Hepatocyte (in vitro differentiated cells): Measurements from ENCODE around the gene MEF2C. TPM values are rescaled to one million over a fixed set of nuclear protein-coding genes. Genes with fewer than 3 reads are reported as not detected.

Experiments used
- DNase-seq: peaks from one replicate; pipeline ENCODE4 v3.0.0-alpha.2; 2016; ENCODE audit warnings: low spot score
- H2AFZ ChIP-seq: fragments of 200-600 bp; sonication (generic); 2 replicates; pipeline ENCODE4 v1.6.0; 2016; ENCODE audit warnings: antibody characterized with exemption, mild to moderate bottlenecking
- H3K27ac ChIP-seq: fragments of 200-600 bp; sonication (generic); 2 replicates; pipeline ENCODE4 v1.5.1; 2016; ENCODE audit warnings: mild to moderate bottlenecking
- H3K27me3 ChIP-seq: fragments of 200-600 bp; sonication (generic); 2 replicates; pipeline ENCODE4 v1.6.1; 2016
- H3K36me3 ChIP-seq: fragments of 200-600 bp; sonication (generic); replicated peaks from 2 replicates; pipeline ENCODE4 v1.5.1; 2016; ENCODE audit warnings: low read depth; ENCODE audit not compliant: insufficient read depth
- H3K4me1 ChIP-seq: fragments of 200-600 bp; sonication (generic); 2 replicates; pipeline ENCODE4 v1.5.1; 2016; ENCODE audit warnings: mild to moderate bottlenecking, moderate library complexity; ENCODE audit not compliant: insufficient read depth
- H3K4me2 ChIP-seq: fragments of 200-600 bp; sonication (generic); 2 replicates; pipeline ENCODE4 v1.6.0; 2016
- H3K4me3 ChIP-seq: fragments of 200-600 bp; sonication (generic); 2 replicates; pipeline ENCODE4 v1.5.1; 2016; ENCODE audit warnings: mild to moderate bottlenecking
- H3K79me2 ChIP-seq: fragments of 200-600 bp; sonication (generic); 2 replicates; pipeline ENCODE4 v1.6.0; 2017; ENCODE audit warnings: mild to moderate bottlenecking
- H3K9me2 ChIP-seq: fragments of 200-600 bp; sonication (generic); replicated peaks from 2 replicates; pipeline ENCODE4 v1.6.0; 2017; ENCODE audit warnings: mild to moderate bottlenecking; ENCODE audit not compliant: insufficient read depth
- H3K9me3 ChIP-seq: fragments of 200-600 bp; sonication (generic); 2 replicates; pipeline ENCODE4 v1.5.1; 2016; ENCODE audit warnings: low read depth, mild to moderate bottlenecking
- H4K20me1 ChIP-seq: fragments of 200-600 bp; sonication (generic); 2 replicates; pipeline ENCODE4 v1.6.0; 2016; ENCODE audit warnings: mild to moderate bottlenecking; ENCODE audit not compliant: insufficient read depth, poor library complexity, severe bottlenecking
- CTCF ChIP-seq: fragments of 200-600 bp; sonication (generic); IDR thresholded peaks from 2 replicates; pipeline ENCODE4 v1.5.1; 2016; ENCODE audit warnings: antibody characterized with exemption, mild to moderate bottlenecking; ENCODE audit not compliant: poor library complexity
- EZH2 ChIP-seq: fragments of 200-600 bp; sonication (generic); IDR thresholded peaks from 2 replicates; pipeline ENCODE4 v1.6.1; 2016; ENCODE audit warnings: antibody characterized with exemption, mild to moderate bottlenecking, borderline replicate concordance
- EZH2phosphoT487 ChIP-seq: fragments of 200-600 bp; sonication (generic); IDR thresholded peaks from one replicate; pipeline ENCODE4 v1.6.1; 2018; ENCODE audit warnings: antibody characterized with exemption, mild to moderate bottlenecking, low read depth, moderate library complexity; ENCODE audit not compliant: unreplicated experiment, severe bottlenecking
- WGBS: methylation state at CpG from one replicate; pipeline ENCODE4 v1.1.6; 2016; ENCODE audit warnings: low lambda C conversion rate; ENCODE audit errors: missing lambda C conversion rate; 5-methylcytosine and 5-hydroxymethylcytosine counted together
- polyA plus RNA-seq: library from polyadenylated mRNA; unstranded; fragments of >200 nt; fragmentation: Nextera tagmentation; extraction: Ambion mirVana; gene quantifications from 2 replicates; pipeline ENCODE4 v1.2.1, GENCODE V29; 2016
- total RNA-seq: library from RNA; depleted of rRNA; stranded (reverse); fragments of >200 nt; gene quantifications from 2 replicates; pipeline ENCODE4 v1.2.3, GENCODE V29; 2014

The MEF2C gene
- total and polyA plus RNA-seq, 2 experiments from 2014 or later = 5.9 to 14.6 TPM

DNA sequence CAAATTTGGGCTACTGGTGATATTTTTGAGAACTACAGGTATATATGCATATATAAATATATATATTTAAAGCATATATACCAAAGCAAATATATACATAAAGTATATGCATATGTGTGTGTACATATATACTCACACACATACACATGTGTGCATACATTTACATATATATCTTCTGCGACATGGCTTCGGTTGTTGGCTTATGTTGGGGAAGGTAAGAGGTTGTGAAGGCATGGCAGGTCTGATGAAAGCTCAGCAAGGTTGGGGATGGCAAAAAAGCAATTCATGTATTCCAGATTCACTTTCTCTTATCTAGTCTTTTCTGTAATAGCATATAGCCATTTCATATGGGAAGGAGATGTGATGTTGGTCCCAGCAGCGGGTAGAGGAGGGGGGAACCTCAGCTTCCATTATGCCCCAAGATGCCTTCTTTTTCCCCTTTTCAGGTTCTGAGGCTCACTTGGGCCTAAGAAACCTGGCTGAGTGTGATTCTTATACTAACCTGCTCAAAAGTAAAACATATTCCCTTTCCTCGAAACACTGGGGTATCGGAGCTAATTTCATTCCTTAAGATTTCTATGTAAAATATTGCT, 201.7 kb downstream of the MEF2C start:
- Histone ChIP-seq H3K79me2 (no peaks in the 10 kb centered on the region), H3K9me2 (no peaks in the 10 kb centered on the region), H3K4me3 (no peak overlapping the region), H2AFZ (no peak overlapping the region), H3K4me1 (no peaks in the 10 kb centered on the region), H3K27me3 (peaks cover 97% of the 10 kb centered on the region), H3K36me3 (no peaks in the 10 kb centered on the region), H3K4me2 (no peak overlapping the region), H4K20me1 (no peaks in the 10 kb centered on the region), H3K9me3 (no peaks in the 10 kb centered on the region), H3K27ac (no peak overlapping the region)
- TF ChIP-seq EZH2 = no peak
- no peak for TF ChIP-seq EZH2phosphoT487
- TF ChIP-seq CTCF = no peak
- 57% methylated on average over 5 of the region's 5 CpGs for WGBS
- no peak for DNase-seq

DNA sequence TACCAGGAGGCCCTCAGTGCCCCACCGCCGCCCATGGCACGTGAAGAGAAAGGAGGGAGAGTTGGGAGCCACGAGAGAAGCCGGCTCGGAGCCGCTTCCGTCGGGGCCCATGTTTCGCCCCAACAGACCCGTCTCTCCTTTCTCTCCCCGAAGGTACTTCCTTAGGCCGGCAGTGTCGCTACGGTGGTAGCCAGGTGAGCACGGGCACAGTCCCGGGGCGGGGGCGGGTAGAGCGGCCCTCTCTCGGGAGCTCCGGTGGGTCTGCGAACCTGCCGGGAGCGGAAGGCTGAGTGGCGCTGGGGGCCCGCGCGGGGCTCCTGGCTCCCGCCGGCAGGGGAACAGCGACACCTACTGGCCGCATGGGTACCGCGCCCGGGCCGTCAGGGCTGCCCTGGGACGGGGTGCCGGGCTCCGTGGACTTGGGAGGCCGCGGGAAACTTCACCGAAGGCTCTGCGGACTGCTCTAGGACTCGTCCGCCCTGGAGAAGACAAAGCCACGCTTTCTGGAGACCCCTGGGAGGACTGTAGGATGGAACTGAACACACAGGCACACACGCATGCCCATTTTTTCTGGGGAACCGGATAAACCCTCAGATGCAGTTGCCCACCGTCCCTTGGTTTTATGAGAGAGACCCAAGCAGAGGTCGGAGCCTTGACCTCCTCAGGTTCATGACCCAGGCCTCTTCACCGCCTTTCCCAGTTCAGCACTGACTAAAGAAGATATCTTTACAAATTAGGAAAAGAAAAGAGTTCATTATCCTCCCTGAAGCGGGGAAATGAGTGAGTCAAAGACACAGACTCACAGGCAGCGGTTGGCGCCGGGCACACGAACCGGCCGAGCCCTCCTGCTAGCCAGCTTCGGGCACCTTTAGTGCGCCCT, 202.5 kb downstream of the MEF2C start:
- Histone ChIP-seq H3K9me3 (no peaks in the 10 kb centered on the region), H3K4me3 (peak overlapping the region; percentile 69), H3K4me1 (peaks cover 6% of the 10 kb centered on the region), H4K20me1 (no peaks in the 10 kb centered on the region), H2AFZ (peak overlapping the region; percentile 80), H3K27me3 (peaks cover 96% of the 10 kb centered on the region), H3K36me3 (no peaks in the 10 kb centered on the region), H3K4me2 (peak overlapping the region; percentile 100), H3K79me2 (no peaks in the 10 kb centered on the region), H3K27ac (no peak overlapping the region), H3K9me2 (no peaks in the 10 kb centered on the region)
- 2% methylated on average over 58 of the region's 61 CpGs for WGBS
- TF ChIP-seq EZH2 (peak; percentile 81), EZH2phosphoT487 (peak; percentile 82), CTCF (peak; percentile 98)
- DNase-seq = peak; percentile 85

DNA sequence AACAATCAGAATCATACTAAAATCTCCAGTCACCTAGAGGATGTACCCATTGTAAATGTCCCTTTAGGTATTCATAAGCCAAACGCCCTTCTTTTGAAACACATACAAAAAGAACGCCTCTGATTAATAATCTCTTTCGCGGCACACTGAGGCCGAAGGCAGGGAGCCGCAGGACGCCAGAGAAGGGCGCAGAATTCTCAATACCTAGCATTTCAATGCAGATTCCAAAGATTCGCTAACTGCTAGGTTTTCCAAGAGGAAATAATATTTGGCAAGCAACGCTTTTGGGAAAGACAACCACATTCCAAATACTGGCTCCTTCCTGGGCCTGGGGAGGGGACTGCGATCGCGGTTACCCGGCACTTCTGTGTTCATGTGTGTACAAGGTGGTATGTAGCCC, 203.3 kb downstream of the MEF2C start:
- peak overlapping the region; percentile 100 for H3K4me2 ChIP-seq
- no peaks in the 10 kb centered on the region for H3K36me3 ChIP-seq
- H3K9me2 ChIP-seq = no peaks in the 10 kb centered on the region
- H3K9me3 ChIP-seq = no peaks in the 10 kb centered on the region
- H3K27ac ChIP-seq = no peak overlapping the region
- H3K4me1 ChIP-seq = peaks cover 12% of the 10 kb centered on the region
- 8% methylated on average over 14 of the region's 14 CpGs for WGBS
- no peak overlapping the region for H3K4me3 ChIP-seq
- DNase-seq = no peak
- H4K20me1 ChIP-seq = no peaks in the 10 kb centered on the region
- H3K79me2 ChIP-seq = no peaks in the 10 kb centered on the region
- no peak overlapping the region for H2AFZ ChIP-seq
- peak; percentile 73 for TF ChIP-seq EZH2phosphoT487
- TF ChIP-seq EZH2 = peak; percentile 78
- TF ChIP-seq CTCF = no peak
- H3K27me3 ChIP-seq = peaks cover 96% of the 10 kb centered on the region
